ENCODE measurements around the gene STK40.

GRCh38 chr1:36417931-36418330, 32.2 kb upstream of the STK40 start:
- TF ChIP-seq POLR2A (IDR thresholded peaks at IDR 0.05) (no peak), CTCF (IDR thresholded peaks at IDR 0.05) (no peak)
